ENCODE measurements around the gene MUC15. TPM values are rescaled to one million over a fixed set of nuclear protein-coding genes. Genes with fewer than 3 reads are reported as not detected.
"Not testable (repeated sequence)": the region's sequence is repeated elsewhere in the genome, so short reads cannot be mapped to it uniquely, and the experiment has no call there.

Gene MUC15
- 17.5 TPM for total RNA-seq

DNA sequence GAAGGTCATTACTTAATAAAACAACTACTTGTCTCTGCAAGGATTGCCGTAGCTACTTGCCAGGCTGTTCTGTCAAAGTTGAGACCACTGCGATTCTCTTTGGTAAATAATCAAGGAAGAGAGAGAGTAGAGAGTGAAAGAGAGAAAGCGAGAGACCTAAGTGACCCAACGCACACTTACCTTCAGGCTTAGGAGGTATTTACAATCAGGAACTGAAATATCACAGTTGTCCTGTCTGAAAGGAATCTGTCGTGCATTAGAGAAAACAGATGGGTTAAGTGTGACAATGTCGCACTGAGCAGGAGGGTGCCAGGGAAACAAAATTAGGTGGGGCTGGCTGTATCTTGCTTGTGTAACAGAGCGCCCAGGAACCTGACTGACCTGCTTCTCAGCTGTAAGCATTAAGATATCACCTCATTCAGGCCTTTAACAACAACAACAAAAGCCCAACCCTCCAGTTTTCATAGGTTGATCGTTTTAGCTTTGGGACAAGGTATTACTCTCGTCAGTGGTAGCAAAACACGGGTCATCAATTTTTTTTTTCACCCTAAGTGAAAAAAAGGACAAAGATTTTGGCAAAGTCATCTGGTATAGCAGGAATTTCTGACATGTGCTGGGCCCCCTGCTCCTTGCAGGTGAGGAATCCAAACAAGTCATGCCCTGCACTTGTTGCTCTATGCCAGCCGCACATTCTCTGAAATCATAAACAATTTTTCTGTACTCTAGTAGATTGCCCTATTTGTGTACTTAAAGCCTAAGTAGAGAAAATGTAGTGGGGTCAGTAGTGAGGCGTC, at the start of gene MUC15:
TSS of gene MUC15 (minus strand) at position 403 of the 794 bp plus-strand sequence. CDS start 5,169 bp downstream, outside the sequence.
- peak; percentile 93 for ATAC-seq

GRCh38 chr11:26621132-26621531, 49.1 kb upstream of the MUC15 start:
- ATAC-seq: peak; percentile 98

DNA sequence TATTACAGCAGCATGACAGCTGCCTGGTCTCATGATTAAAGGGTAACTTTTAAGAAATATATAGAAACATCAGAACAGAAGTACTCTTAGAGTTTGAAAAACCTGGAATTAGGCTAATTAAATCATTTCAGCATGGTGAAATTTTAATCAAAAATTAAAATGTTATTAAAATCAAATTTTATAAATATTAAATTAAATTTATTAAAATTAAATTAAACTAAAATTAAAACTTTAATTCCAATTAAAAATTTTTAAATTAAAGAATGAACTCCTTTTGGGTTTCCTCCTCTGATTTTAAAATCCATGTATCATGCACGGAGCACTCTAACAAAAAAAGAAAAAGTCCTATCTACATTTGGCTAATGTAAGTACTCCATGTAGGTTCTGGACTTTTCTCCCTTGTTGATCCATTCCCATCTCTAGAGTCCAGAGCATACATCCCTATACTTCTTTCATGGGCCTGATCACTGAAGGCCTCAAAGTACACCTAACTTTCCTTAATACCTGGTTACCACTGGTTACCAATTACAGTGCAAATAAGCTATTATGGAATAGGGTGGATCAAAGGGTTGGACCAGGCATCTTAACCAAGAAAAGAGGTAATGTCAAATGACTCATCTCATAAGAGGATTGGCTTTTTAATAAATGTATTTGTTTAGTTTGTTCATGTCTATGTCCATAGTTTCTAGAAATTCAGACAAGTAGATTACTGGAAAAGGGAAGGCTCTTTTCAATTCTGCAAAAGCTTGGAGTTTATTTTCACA, 48.4 kb upstream of the MUC15 start:
- ATAC-seq: peak; percentile 82

DNA sequence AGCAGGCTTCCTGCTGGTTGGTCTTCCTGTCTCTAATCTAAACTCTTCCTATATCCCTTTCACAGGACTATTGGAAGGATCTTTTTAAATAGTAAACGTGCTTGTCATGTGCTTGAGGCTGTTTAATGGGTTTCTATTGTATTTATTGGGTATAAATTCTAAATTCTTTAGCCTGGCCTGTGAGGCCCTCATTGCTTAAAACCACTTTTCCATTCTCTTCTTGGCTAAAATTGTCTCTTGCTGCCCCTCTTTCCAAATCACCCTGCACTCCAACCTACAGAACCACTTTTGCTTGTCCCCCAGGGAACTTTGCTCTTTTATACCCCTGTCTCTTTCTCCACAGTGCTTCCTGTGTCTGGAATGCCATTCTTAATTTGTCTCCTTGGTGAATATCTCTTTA, 46.4 kb upstream of the MUC15 start:
- no peak for ATAC-seq

DNA sequence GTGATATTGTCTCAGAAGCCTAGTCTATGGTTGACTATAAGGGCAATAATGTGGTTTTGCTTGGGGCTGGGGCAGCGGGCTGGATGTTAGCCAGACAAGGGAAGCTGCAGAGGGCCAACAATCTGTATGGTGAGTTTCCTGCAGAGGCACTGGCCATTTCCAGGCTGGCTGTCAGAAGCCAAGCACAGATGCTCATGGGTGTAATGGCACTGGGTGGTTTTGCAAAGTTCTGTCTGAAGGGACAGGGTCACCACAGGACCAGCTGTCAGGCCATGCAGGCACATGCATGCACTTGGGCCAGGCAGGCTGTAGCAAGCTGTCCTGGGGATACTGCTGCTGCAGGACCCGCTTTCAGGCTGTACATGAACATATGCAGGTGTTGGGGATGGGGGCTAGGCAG, 41.7 kb upstream of the MUC15 start:
- ATAC-seq: no peak

DNA sequence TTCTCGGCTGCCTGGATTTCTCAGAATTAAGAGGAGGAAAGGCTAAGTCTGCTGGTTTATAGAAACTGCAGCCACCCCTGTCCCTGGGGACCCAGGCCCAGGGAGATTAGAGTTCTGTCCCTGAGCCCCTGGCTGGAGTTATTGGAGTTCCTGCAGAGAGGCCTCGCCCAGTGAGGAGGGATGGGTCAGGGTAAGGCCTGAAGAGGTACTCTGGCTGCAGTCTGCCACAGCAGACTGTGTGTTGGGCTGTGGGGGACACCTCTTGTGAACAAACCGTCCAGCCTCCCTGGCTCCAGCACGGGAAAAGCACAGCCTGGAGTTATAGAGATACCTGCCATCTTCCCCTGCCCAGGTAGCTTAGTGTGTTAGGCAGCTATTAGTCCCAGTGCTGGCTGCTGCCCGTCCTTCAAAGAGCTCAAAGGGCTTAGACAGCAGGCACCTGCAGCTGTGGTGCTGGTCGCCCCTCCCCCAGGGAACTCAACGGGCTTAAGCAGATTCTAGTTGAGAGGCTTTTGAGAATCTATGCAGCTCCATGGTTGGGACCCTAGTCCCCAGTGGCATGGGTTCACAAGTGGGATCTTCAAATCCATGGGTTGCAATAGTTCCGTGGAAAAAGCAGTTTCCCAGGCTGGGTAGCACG, 36.6 kb upstream of the MUC15 start:
- no peak for ATAC-seq

- no peak for ATAC-seq
Measured at GRCh38 chr11:26607725-26608506, 35.9 kb upstream of the MUC15 start.

DNA sequence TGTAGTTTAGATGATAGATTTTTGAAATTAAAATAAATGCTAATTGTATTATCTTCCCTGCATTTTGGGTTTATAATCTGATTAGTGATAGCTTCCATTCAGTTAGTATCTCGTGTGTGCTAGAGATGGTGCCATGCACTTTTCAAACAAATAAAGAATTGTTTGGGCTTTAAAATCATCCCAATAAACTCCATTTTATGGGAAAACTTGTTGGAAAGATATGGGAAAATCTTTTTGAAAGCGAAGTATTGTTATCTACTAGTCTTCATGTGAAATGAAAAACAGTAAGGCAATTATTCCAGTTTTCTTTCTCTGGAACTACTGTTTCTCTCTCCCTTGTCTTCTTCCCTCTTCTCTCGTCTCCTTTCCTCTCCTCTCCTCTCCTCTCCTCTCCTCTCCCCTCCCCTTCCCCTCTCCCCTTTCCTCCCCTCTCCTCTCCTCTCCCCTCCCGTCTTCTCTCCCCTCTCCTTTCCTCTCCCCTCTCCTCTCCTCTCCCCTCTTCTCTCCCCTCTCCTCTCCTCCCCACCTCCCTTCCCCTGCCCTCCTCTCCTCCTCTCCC, 27.9 kb upstream of the MUC15 start:
- ATAC-seq: no peak

DNA sequence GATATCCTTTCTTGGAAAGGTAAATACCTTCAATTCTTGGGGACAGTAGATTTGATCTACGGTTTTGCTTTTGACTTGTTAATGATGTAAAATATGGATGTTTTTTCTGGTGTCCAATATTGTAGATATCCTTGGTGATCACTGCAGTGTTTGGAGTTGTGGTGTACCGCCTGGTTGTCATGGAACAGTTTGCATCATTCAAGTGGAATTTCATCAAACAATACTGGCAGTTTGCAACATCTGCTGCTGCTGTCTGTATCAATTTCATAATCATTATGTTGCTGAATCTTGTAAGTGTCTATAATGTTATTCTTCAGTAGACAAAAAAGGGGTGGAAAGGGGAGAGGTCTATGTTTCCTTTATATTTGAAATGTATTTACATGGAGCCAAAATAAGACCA, 27.4 kb upstream of the MUC15 start:
- no peak for ATAC-seq

DNA sequence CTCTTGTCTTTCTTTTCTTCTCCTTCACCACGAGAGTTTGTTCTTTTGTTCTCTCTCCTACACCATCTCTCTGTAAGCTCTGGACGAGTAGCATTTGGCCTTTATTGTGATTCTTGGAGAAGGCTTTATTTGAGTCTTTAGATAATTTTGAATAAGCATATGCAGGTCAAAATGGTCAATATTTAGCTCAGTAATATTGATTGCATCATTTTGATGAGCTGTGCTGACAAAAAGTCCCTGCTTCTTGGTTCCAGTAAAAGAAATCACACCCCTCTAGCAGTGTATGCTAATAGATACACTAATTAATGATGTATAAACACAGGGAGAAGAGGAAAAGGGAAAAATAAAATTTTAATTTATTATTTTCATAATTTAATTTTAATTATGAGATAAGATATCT, 25.8 kb upstream of the MUC15 start:
- no peak for ATAC-seq

- not testable (repeated sequence) for ATAC-seq
Measured at GRCh38 chr11:26597049-26597689, 25.1 kb upstream of the MUC15 start.

GRCh38 chr11:26595207-26595865, 23.3 kb upstream of the MUC15 start:
- ATAC-seq: not testable (repeated sequence)

DNA sequence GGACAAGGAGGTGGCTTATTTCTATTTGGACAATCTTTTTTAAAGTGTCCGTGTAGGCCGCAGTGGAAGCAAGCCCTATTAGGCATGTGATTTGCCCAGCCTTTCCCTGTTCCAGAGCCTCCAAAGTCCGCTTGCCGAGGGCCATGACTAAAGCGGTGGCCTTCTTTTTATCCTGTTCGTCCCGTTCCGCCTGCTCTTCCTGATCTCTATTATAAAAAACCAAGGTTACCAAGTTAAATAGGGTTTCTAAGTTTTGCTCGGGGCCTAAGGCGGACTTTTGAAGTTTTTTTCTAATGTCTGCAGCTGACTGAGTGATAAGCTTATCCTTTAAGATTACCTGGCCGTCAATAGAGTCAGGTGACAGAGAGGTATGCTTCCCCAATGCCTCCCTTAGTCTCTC, 21.6 kb upstream of the MUC15 start:
- ATAC-seq: no peak

DNA sequence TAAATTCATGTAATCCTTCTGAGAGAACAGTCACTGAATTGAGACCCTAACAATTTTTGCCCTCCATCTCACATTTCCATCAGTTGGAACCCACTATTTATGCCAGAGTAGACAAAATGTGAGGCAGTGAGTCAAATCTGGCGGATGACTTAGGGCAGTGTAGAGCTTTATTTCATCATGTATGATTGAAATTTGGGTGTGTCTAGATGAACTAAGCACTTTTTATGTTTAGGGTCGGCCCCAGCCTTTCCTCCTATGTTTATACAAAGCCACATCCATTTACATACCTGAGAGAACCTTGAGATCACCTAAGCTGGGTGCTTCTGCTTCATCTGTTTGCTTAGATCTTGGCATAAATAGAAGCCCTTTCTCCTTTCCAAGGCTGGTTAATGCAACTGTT, 15.0 kb upstream of the MUC15 start:
- peak; percentile 82 for ATAC-seq

DNA sequence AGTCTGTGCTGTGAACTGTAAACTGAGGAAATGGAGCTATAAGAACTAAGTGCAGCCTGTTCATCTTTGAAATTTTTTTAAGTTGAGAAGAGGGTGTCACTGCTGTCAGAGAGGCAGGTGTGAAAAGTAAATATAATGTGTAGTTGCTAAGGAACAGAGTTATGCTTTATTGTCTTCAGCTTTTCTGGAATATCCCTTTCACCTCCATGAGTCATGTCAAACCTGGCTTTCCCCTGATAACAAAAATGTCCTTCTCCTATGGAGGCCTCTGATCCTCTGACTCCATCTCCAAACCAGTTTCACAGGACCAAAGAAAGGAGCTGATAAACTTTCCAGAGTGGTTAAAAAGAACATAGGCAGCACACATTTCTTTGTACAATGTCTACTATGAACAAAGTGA, 12.8 kb upstream of the MUC15 start:
- peak; percentile 62 for ATAC-seq

- ATAC-seq: peak; percentile 92
Measured at GRCh38 chr11:26583550-26583949, 11.5 kb upstream of the MUC15 start.

DNA sequence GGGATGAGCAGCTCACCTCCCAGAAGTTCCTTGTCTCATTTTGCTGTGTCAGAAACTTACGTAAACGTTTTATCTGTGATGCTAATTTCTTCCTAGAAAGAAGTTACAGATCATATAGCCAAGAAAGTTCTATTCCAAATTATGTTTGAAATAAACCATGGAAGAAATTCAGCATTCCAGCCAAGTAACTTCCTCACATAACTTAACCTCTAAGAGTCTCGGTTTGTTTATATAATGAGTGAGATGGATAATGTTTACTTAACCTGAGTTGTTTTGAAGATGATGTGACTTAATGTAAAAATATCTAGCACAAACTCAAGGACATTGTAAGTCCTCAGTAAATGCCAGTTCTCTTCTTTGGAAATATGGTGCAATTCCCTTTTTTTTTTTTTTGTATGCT, 8.9 kb upstream of the MUC15 start:
- no peak for ATAC-seq

- ATAC-seq: no peak
Measured at GRCh38 chr11:26579683-26580082, 7.6 kb upstream of the MUC15 start.

DNA sequence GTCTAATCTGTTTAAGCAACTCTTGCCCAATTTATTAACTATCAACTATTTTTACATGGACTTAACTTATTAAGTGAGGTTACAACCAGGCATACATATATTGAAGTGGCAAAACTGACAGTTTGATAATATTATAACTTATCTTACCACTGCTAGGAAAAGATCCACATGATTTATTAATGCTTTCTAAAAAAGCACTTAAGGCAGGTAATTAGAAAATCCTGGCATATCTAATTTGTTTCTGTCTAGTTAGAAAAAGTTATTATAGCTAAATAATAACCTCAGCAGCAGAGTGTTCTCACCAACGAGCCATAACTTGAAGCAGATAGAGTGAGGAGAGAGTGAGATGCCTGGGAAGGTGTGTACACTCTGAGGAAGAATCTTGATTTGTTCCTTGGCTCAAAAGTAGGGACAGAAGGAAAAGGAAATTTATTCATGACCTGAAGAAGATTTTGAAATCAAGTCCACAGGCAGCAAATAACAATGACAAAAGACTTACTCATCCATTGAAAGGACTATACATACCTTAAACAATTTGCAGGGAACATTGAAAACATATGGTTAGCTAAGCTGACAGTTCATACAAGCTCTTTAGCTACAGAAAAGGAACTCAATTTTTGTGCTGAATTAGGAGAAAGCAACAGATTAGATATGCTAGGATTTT, 7.1 kb upstream of the MUC15 start:
- ATAC-seq: peak; percentile 51

GRCh38 chr11:26575946-26576345, 3.9 kb upstream of the MUC15 start:
- no peak for ATAC-seq

- no peak for ATAC-seq
Measured at GRCh38 chr11:26573896-26574295, 1.8 kb upstream of the MUC15 start.
